ENCODE results near the gene FLII.
A peak's percentile ranks its signal among the peaks of the same experiment; 100 is the strongest.

Gene FLII

DNA sequence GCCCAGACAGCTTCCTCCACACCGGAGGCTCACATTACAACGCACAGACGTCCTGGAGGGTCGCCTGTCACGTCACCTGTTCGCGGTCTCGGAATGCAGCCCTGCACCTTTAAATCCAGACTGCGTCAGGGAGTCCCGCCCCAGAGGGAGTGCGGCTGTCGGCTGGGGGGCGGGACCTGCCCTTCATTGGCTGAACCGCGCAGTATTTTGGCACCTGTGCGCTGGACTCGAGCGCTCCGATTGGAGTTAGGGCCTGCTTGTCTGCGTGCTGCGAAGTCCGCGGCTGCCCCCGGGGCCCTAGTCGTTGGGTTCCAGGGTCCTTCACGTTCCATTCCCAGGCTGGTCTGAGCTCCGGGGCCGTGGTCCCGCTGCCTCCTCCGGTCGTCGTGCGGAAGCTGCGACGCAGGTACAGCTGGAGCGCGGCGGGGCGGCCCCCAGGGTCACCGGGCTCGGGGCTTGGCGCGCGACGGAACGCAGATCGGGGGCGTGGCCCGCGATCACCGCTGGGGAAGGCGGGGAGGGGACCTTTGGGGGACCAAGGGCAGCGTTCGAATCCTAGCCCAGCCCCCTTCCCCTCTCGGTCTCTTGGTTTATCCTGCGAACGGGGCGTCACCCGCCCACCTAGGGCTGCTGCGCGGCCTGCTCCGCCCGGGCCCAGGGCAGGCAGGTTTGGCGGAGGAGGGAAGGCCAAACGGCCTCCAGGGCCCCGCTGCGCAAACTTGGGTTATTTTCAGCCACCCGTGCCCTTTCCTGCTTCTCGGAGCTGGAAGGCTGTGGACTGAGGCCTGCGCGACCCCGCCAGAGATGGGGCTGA, 2.0 kb upstream of the FLII start, which contains the start of gene MIEF2:
MIEF2 (plus strand) TSS at position 331 of the 814 bp plus-strand sequence. CDS start 2,059 bp downstream, outside the sequence.
- peak; percentile 86 for DNase-seq (ENCODE audit: low read depth, low spot score)

DNA sequence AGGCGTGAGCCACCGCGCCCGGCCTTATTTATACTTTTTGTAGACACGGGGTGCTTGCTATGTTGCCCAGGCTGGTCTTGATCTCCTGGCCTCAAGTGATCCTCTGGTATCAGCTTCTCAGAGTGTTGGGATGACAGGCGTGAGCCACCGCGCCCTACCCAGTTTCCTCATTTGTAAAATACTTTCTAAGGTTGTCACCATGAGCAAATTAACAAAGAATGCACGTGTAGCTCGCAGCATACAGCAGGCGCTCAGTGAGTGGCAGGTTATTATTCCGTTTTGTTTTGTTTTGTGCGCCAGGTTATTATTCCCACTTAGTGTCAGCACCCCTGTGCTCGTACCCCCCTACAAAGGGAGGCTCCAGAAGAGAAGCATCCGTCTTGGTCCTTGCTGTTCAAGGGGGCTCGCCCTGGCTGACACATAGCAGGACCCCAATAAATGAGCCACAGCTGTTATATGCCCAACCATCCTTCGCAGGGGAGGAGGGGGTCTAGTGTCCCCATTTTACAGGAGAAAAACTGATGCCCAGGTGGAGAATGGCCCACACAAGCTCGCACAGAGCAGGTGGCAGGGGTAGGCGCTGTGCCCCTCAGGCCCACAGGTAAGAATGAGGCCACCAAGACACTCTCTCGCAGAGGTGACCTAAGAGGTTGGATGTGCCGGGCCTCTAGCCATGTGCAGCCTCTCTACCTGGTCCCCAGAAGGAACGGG, 1.2 kb upstream of the FLII start:
- no peak for DNase-seq (ENCODE audit: low read depth, low spot score)

DNA sequence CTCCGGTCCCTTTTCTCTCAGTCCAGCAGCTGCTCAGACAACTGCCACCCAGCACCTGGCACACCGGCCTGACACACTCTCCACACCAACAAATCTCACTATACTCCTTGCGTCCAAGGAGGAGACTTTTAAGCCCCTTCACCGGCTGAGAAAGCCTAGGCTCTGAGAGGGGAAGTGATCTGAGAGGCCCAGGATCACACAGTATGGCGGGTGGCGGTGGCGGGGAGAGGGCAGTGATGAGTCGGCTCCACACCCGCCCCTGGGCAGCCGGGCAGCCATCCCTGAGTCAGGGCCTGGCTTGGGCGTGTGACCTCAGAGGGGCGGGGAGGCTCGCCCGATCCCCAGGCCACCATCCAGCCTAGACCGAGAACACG, 569 bp downstream of the FLII start:
- DNase-seq (ENCODE audit: low read depth, low spot score), result no peak

DNA sequence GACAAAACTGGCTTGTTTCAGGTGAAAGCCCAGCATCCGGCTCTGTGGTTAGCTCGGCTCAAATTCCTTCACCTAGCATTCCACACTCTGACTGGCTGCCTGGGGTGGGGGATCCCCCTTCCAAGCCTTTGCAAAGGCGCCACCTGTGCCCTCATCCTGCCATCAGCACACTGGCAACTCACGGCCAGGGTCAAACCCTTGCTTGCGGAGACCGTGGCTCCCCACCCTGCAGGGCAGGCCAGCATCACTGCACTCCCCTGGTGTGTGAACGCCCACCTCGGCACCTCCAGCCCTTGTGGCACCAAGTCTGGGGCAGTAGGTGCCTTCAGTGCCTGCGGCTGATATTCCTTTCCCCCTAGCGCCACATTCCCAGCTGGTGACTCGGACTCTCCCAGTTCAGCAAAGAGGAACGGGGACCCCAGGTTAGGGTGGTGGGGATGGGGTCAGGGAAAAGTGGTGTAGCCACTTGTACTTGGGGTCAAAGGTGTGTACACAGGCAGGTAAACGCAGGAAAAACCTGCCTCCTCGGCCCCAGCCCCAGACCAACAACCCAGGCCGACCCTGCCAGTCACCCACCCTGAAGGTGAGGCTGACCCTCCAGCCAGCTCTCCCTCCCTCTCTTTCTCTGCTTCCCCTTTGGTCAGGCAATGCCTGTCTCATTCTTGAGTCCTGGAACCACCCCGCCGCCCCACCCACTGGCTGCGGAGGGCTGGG, 1.1 kb downstream of the FLII start:
- no peak for DNase-seq (ENCODE audit: low read depth, low spot score)

DNA sequence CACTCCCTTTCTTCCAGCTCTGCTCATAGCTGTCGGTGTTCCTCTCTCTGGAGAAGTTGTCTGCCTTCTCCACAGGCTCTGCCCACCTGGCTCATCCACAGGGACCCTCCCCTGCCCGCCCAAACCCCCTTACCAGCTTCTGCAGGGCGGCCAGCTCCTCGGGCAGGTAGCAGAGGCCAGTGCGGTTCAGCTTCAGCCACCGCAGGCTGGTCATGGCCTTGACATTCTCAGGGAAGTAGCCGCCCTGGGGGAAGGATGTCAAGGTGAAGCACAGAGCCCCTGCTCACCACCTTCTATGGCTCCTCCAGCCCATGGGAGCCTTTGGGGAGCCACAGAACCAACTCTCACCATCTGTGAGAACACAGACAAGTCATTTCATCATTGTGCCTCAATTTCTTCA, 1.8 kb downstream of the FLII start:
- no peak for DNase-seq (ENCODE audit: low read depth, low spot score)

DNA sequence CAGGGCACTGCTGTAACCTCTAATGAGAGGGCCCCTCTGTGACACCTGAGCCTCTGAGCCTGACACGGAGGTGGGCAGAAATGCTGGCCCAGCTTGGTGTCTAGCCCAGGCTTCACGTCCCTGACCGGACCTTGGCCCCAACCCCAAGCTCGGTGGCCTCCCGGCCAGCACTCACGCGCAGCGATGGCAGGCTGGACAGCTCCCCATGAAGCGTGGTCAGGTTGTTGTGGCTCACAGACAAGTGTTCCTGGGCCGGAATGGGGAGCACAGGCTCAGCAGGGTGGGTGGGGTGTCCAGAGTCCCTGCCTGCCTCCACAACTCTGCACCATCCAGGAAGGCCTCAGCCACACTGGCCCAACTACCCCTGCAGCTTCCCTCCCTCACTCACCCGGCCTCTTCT, 2.2 kb downstream of the FLII start:
- DNase-seq (ENCODE audit: low read depth, low spot score), result no peak

DNA sequence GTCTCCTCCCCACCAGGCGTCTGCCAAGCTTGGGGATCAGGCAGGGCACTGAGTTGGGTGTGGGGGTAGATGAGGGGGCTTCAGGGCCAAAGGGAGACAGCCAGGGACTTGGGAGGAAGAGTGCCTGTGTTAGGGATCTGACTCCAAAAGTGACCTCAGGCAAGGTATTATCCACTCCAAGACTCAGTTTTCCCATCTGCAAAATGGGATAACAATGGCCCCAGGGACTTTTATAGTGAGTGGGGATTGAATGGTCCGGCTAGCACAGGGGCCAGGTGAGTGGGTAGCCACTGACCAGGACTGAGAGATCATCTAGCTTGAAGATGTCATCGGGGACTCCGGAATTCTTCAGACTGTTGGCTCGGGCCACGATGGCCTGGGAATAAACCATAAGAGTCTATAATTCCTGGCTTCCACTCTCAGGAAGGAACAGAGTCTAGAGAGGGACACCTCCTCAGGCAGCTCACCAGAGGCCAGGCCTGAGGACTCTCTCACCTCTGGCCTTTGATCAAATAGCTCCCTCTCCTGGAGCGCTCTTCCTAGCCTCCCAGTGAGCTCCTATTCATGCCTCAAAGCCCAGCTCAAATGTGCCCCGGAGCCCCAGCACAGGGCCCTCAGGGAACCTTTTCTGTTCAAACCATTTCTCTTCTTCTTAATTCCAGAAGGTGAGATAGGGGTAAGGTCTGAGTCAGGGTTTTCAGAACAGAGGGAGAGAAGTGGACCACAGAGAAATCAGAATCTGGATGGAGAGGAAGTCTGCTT, 3.5 kb downstream of the FLII start:
- DNase-seq (ENCODE audit: low read depth, low spot score), result no peak

DNA sequence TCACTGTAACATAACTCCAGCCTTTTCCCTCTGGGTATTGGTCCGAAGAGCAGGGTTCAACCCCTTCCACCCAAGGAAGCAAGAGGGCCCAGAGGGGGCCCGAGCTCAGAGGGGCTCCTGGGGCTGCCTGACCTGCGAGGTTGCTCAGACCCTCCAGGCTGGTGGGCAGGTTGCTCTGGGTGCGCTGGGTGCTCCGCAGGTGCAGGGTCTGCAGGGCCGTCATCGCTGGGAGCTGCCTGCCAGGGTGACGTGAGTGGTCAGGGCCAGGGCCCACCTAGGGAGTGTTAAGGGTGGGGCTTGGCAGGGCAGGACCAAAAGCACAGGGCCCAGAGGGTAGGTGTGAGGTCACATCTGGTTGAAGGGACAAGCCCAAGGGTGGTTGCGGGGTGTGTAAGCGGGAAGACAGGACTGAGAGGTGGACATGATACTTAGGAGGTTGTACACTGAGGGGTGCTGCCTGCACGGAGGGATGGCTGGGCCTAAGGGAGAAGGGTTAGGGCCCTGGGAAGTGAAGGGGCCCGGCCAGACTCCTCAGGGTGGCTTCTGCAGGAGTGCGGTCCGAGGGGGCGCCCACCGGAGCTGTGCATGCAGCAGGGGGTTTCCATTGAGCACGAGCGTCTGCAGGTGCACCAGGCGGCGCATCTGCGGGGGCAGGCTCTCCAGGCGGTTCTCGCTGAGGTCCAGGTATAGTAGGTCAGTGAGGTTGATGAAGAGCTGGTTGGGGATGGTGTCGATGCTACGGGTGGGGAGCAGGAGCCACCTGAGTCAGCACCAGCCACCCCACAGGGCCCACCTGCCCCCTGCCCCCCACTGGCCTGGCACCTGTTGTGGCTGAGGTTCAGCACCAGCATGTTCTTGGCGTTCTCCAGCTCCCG, 4.4 kb downstream of the FLII start:
- DNase-seq (ENCODE audit: low read depth, low spot score), result no peak

DNA sequence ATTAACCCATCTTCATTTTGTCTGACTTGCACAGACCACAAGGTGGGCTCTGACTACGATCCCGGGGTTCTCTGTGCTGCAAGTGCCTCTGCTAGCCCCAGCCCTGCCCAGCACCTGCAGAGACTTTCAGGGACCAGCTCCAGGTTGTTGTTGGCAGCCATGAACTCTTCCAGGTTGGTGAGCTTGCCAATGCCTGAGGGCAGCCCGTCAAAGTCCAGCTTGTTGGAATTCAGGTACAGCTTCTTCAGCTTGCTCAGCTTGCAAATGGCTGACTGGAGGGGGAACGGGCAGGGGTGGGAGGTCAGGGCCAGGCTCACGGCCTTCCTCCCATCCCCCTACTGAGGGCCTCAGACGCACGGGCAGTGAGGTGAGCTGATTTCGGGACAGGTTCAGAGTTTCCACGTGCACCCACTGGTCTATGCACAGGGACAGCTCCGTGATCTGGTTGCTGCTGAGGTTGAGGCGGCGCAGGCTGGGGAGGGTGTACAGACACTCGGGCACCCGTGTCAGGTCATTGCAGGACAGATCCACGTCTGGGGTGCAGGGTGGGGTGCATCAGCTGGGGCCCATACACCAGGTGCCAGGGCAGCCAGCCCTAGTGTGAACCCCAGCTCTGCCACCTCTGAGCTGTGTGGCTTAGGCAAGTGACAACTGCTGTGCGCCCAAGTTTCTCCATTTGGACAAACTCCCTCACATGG, 5.2 kb downstream of the FLII start:
- no peak for DNase-seq (ENCODE audit: low read depth, low spot score)

DNA sequence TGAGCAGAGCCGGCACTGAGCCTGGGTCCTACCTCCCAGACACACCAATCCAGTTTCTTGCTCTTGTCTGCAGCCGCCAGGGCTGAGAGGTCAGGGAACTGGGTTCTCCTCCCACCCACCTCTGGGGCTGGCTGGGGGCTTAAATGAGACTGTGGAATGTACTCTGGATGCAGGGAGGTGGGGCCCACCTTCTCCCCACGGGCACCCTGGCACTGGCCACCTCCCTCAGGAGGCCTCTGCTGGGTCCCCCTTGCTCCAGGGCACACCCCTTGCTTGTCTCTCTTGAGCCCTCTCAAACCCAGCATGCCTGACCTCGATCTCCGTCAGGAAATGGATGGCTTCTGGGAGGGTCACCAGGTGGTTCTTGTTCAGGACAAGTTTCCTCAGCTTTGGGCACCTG, 6.4 kb downstream of the FLII start:
- no peak for DNase-seq (ENCODE audit: low read depth, low spot score)

DNA sequence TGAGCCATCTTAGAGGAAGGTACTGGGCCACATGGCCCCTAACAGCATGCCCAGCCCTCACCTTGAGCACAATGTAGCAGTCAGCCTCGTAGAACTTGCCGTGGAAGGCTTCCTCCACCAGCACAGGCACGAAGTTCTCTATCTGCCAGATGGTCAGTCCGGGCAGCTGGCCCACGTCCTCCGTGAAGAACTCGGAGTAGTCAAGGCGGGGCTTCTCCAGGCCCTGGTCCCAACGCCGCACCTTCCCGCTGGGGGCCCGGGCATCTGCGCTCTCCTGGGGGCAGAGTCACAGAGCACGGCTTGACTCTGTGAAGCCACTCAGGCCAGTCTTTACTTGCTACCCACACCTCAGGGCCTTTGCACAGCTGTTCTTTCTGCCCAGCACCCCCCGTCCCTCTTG, 7.3 kb downstream of the FLII start:
- DNase-seq (ENCODE audit: low read depth, low spot score), result no peak

DNA sequence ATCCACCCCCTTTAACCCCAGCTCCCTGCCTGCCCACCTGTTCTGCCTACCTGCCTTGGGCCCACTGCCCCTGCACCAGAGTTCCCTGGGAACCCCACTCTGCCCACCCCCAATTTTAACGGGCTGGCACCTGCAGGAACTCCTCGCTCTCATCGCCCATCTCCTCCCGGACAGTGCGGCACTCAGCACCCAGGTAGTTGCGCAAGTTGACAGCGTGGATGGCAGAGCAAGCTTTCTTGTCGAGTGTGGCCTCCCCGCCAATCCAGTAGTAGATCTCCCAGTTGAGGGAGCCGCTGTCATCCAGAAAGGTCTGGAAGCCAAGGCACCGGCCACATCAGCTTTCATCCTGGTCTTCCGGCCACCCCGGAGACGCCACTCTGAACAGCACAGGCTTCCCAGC, 7.8 kb downstream of the FLII start:
- no peak for DNase-seq (ENCODE audit: low read depth, low spot score)

DNA sequence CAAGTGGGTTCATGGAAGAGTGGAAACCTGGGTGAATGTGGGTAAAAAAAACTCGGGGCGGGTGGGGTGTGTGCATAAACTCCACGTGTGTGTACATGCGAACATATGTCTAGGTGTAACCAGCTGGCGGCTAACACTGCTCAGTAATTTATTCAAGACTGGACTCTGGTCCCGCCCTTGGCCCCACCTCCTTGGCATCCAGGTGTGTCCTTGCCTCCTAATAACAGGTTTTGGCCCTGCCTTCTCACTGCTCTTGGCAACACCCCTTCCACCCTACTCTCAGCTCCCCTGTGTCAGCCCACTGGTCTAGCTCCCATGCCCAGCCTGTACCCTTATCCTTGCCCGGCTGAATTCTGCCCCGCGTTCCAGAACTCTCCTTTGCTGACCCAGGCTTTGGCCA, 8.3 kb downstream of the FLII start:
- DNase-seq (ENCODE audit: low read depth, low spot score), result no peak

DNA sequence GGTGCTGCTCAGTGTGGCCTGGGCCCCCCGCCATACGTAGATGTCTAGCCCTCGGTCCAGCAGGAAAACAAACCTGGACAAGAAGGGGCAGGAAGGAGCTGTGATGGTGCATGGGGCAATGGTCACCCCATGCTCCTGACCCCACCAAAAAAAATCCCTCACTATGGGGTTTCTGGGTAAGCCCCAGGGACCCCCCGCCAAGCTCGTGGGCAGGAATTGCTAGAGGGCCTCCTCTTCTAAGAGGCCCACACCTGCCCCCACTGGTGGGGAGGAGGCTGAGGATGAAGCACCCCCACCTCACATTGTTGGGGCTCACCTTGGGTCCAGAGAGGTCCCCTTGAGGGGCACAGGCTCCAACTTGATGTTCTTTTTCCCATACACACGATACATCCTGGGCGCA, 9.7 kb downstream of the FLII start:
- DNase-seq (ENCODE audit: low read depth, low spot score), result no peak

DNA sequence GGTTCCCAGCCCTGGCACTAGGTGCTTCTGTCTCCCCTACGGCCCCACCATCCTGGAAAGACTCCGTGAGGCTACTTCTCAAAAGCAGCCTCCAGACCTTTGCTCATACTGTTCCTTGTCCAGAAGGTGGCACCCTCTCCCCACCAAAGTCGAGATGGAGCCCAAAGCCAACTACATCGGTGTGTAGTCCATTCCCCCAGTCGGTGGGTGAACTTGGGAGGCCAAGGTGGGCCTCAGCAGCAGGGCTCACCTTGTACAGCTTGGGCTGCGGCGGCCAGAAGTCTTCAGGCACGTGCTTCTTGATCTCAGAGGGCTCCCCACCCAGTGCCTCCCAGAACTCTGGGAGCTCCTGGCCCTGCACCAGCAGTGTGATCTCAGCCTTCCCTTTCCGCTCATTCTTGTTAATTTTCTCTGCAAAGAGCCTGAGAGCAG, 10.2 kb downstream of the FLII start:
- DNase-seq (ENCODE audit: low read depth, low spot score), result peak; percentile 34

DNA sequence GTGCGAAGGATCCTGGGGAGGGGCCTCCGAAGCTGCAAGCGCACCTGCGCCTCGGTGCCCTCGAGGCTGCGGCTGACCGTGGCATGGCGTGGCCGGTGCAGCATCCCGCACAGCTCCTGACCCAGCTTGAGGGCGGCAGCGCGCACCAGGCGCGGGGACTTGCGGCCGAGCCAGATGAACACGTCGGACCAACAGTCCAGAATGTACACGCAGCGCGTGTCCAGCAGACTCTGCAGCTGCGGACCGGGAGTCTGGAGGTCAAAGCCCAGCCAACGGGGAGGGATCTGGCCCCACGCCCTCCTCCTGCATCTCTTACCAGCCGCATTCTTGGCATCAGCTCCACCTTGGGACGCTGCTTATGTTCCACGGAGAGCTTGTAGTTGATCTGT, 10.9 kb downstream of the FLII start:
- DNase-seq (ENCODE audit: low read depth, low spot score), result no peak

DNA sequence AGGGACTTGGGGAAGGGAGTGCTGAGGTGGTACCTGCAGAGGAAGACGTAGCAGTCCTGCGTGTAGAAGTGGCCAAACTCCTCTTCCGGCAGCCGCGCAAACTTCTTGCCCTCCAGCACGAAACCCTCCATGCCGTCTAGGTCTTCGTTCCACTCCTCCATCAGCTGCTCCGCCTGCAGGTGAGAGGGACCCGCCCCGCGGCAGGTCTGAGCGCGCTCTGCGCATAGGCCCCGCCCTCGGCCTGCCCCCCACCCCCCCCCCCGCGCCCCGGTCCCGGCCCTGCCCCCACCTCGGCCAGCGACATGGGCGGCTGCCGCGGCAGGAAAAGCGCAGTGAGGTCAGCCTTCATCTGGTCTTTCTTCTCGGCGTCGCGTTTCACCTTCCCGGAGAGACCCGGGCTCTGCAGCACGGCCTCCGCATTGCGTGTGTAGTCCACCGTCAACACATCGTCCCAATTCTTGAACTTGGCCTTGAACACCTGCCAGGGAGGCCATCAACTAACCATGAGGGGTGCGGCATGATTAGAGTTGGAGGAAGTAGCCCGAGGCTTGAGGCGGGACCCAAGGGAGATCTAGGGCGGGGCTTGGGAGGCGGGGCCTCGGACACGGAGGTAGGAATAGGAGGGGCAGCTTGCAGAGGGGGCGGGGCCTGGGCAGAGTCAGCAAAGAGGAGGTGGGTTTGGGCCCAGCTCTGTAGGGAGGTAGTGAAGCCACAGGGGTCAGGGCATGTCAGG, 11.5 kb downstream of the FLII start:
- DNase-seq (ENCODE audit: low read depth, low spot score), result no peak

DNA sequence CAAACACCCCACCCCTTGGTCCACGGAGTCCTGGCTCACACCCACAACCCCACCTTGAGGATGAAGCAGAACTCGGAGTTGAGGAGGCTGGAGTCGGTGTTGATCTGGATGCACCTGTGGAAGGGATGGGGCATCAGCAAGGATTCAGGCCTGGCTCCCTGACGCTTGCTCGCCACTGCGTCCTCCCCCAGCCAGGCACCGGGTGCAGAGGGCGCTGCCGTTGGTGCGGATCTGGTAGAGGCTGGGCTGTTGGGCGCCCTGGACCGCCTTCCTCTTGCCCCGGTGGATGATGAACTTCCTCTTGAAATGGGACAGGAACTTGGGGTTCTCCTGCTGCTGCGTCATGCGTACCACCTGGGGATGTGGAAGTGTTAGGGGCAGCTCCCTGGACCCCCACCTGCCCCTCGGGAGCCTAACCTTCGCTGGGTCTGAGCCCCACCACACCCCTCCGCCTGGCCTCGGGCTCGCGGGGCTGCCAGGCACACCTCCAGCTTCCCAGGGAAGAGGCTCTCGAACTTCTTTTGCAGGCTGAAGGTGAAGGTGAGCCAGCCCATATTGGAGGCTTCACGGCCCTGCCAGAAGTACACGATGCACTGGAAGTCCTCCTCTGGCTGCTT, 12.3 kb downstream of the FLII start:
- DNase-seq (ENCODE audit: low read depth, low spot score), result no peak
